ENCODE measurements around the gene SIGMAR1.

SIGMAR1 gene

GRCh38 chr9:34665381-34666250 is 28.0 kb upstream of the SIGMAR1 start:
- TF ChIP-seq MAX (IDR thresholded peaks at IDR 0.05): no peak; the same call in 1 of the 2 replicates
- TF ChIP-seq TEAD4 (IDR thresholded peaks at IDR 0.05): peak; percentile 40; the same call in 1 of the 2 replicates
- peak; percentile 47; the same call in 1 of the 2 replicates for TF ChIP-seq TAF1 (IDR thresholded peaks at IDR 0.05; ENCODE audit: low read depth)
- no peak for TF ChIP-seq USF1 (IDR thresholded peaks at IDR 0.05)
- peak; percentile 88 for TF ChIP-seq ZBTB7A (IDR thresholded peaks at IDR 0.05; ENCODE audit: low read depth)
- TF ChIP-seq REST (IDR thresholded peaks at IDR 0.05; ENCODE audit: low read depth): no peak
- peak; percentile 94 for TF ChIP-seq CREB1 (IDR thresholded peaks at IDR 0.05; ENCODE audit: low read depth)
- TF ChIP-seq CEBPB (IDR thresholded peaks at IDR 0.05): no peak
- no peak for TF ChIP-seq NFIC (IDR thresholded peaks at IDR 0.05)
- 0 out of 2 replicates have a peak, but pooled peaks have one; percentile 15 for TF ChIP-seq YY1 (IDR thresholded peaks at IDR 0.05; ENCODE audit: low read depth)
- TF ChIP-seq EGR1 (IDR thresholded peaks at IDR 0.05): peak; percentile 93

- no peak for TF ChIP-seq CREB1 (IDR thresholded peaks at IDR 0.05; ENCODE audit: low read depth)
- TF ChIP-seq TCF12 (IDR thresholded peaks at IDR 0.05; ENCODE audit: low read depth): no peak
- TF ChIP-seq YY1 (IDR thresholded peaks at IDR 0.05; ENCODE audit: low read depth): no peak
- TF ChIP-seq EP300 (IDR thresholded peaks at IDR 0.05; ENCODE audit: borderline replicate concordance): no peak
- no peak for TF ChIP-seq USF1 (IDR thresholded peaks at IDR 0.05)
- TF ChIP-seq TEAD4 (IDR thresholded peaks at IDR 0.05): no peak
- no peak for TF ChIP-seq RAD21 (IDR thresholded peaks at IDR 0.05; ENCODE audit: low read depth)
- TF ChIP-seq REST (IDR thresholded peaks at IDR 0.05; ENCODE audit: low read depth): no peak
- TF ChIP-seq ZBTB7A (IDR thresholded peaks at IDR 0.05; ENCODE audit: low read depth): no peak
- no peak for TF ChIP-seq FOXM1 (IDR thresholded peaks at IDR 0.05; ENCODE audit: borderline replicate concordance, low read depth)
- no peak for TF ChIP-seq MAX (IDR thresholded peaks at IDR 0.05)
- no peak for TF ChIP-seq NFIC (IDR thresholded peaks at IDR 0.05)
- no peak for TF ChIP-seq EGR1 (IDR thresholded peaks at IDR 0.05)
- no peak for TF ChIP-seq TAF1 (IDR thresholded peaks at IDR 0.05; ENCODE audit: low read depth)
- TF ChIP-seq CEBPB (IDR thresholded peaks at IDR 0.05): no peak
Measured at GRCh38 chr9:34665067-34665380, 27.4 kb upstream of the SIGMAR1 start.

- TF ChIP-seq CREB1 (IDR thresholded peaks at IDR 0.05; ENCODE audit: low read depth) (no peak), TCF12 (IDR thresholded peaks at IDR 0.05; ENCODE audit: low read depth) (no peak), TAF1 (IDR thresholded peaks at IDR 0.05; ENCODE audit: low read depth) (no peak), REST (IDR thresholded peaks at IDR 0.05; ENCODE audit: low read depth) (no peak), YY1 (IDR thresholded peaks at IDR 0.05; ENCODE audit: low read depth) (no peak), ZBTB7A (IDR thresholded peaks at IDR 0.05; ENCODE audit: low read depth) (no peak), FOXM1 (IDR thresholded peaks at IDR 0.05; ENCODE audit: borderline replicate concordance, low read depth) (no peak), RAD21 (IDR thresholded peaks at IDR 0.05; ENCODE audit: low read depth) (peak; percentile 38; the same call in 1 of the 2 replicates)
Measured at GRCh38 chr9:34664281-34665066, 26.9 kb upstream of the SIGMAR1 start.

GRCh38 chr9:34663303-34663605 is 25.7 kb upstream of the SIGMAR1 start:
- TF ChIP-seq ZBTB7A (IDR thresholded peaks at IDR 0.05; ENCODE audit: low read depth) (no peak), NFIC (IDR thresholded peaks at IDR 0.05) (no peak), RAD21 (IDR thresholded peaks at IDR 0.05; ENCODE audit: low read depth) (no peak), REST (IDR thresholded peaks at IDR 0.05; ENCODE audit: low read depth) (no peak)
